ENCODE measurements around the gene ANG.

ANG gene

GRCh38 chr14:20676072-20676471 is 12.5 kb upstream of the ANG start:
- no peak for DNase-seq (ENCODE audit: low read depth)

- no peak for DNase-seq (ENCODE audit: low read depth)
Observed at GRCh38 chr14:20679907-20680306, 8.7 kb upstream of the ANG start.

GRCh38 chr14:20680363-20680762 is 8.2 kb upstream of the ANG start:
- DNase-seq (ENCODE audit: low read depth), result no peak

- DNase-seq (ENCODE audit: low read depth), result no peak
Observed at GRCh38 chr14:20680843-20681347, 7.7 kb upstream of the ANG start.

GRCh38 chr14:20681348-20682126 is 7.0 kb upstream of the ANG start:
- peak; percentile 73 for DNase-seq (ENCODE audit: low read depth)

GRCh38 chr14:20682127-20682434 is 6.5 kb upstream of the ANG start:
- DNase-seq (ENCODE audit: low read depth), result no peak

GRCh38 chr14:20682435-20683124 is 6.0 kb upstream of the ANG start:
- peak; percentile 58 for DNase-seq (ENCODE audit: low read depth)

- peak; percentile 69 for DNase-seq (ENCODE audit: low read depth)
Observed at GRCh38 chr14:20683125-20683890, 5.3 kb upstream of the ANG start.

- DNase-seq (ENCODE audit: low read depth), result peak; percentile 74
Observed at GRCh38 chr14:20683891-20684661, 4.5 kb upstream of the ANG start, which contains the start of gene RNASE4. Gene RNASE4 (plus strand): TSS chr14:20684560. CDS start chr14:20699372, 14,812 bp downstream.

- no peak for DNase-seq (ENCODE audit: low read depth)
Observed at GRCh38 chr14:20684662-20685456, 3.7 kb upstream of the ANG start.

GRCh38 chr14:20686386-20687143 is 2.0 kb upstream of the ANG start:
- no peak for DNase-seq (ENCODE audit: low read depth)

- no peak for DNase-seq (ENCODE audit: low read depth)
Observed at GRCh38 chr14:20687362-20688166, 1.0 kb upstream of the ANG start.

- DNase-seq (ENCODE audit: low read depth), result no peak
Observed at GRCh38 chr14:20690848-20691640, 2.5 kb downstream of the ANG start.

GRCh38 chr14:20692116-20692751 is 3.7 kb downstream of the ANG start:
- DNase-seq (ENCODE audit: low read depth), result no peak

GRCh38 chr14:20696764-20697163 is 8.2 kb downstream of the ANG start:
- no peak for DNase-seq (ENCODE audit: low read depth)

GRCh38 chr14:20697273-20698017 is 8.9 kb downstream of the ANG start:
- DNase-seq (ENCODE audit: low read depth), result peak; percentile 28

- DNase-seq (ENCODE audit: low read depth), result no peak
Observed at GRCh38 chr14:20698018-20698329, 9.4 kb downstream of the ANG start.

GRCh38 chr14:20698934-20699333 is 10.4 kb downstream of the ANG start:
- DNase-seq (ENCODE audit: low read depth), result no peak
